OCI-LY1 (cell line): ENCODE data around the gene MYL6.

ENCODE experiments used
- EZH2 ChIP-seq: fragments of 200-600 bp; sonication (generic), shearing (Covaris generic); IDR thresholded peaks from 2 replicates; pipeline ENCODE4 v1.8.0; 2017; ENCODE audit warnings: borderline replicate concordance, mixed run types, mild to moderate bottlenecking, antibody characterized with exemption, low read length, moderate library complexity, mixed read lengths
- TF ChIP-seq, protein P1 (sequence below): fragments of 200-600 bp; sonication (generic), shearing (Covaris generic); IDR thresholded peaks from 2 replicates; pipeline ENCODE4 v1.5.1; 2017; ENCODE audit warnings: mild to moderate bottlenecking, antibody characterized with exemption, low read length, moderate library complexity, mixed read lengths

DNA sequence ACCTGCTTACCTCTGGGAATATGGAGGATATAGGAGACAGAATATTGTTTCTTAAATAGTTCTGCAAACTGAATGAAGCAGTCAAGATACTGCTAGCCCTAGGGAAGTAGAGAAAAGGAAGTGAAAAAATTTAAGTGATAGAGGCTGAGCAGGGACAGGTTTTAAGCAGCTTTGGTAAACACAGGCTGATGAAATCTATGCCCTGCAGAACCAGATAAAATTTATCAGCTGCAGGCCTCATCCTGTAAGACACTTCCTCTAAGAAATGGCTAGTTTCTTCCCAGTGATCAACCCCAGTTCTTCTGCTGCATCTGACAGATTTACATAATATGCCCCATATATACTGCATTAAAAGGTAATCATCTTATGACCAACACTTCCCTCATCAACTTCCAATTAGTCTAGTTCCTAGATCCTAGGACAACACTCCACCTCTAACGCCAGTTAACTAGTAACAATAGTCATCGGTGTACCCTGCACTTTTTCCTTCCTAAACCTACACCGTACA is 31.4 kb upstream of the MYL6 start:
- TF ChIP-seq, protein P1, sequence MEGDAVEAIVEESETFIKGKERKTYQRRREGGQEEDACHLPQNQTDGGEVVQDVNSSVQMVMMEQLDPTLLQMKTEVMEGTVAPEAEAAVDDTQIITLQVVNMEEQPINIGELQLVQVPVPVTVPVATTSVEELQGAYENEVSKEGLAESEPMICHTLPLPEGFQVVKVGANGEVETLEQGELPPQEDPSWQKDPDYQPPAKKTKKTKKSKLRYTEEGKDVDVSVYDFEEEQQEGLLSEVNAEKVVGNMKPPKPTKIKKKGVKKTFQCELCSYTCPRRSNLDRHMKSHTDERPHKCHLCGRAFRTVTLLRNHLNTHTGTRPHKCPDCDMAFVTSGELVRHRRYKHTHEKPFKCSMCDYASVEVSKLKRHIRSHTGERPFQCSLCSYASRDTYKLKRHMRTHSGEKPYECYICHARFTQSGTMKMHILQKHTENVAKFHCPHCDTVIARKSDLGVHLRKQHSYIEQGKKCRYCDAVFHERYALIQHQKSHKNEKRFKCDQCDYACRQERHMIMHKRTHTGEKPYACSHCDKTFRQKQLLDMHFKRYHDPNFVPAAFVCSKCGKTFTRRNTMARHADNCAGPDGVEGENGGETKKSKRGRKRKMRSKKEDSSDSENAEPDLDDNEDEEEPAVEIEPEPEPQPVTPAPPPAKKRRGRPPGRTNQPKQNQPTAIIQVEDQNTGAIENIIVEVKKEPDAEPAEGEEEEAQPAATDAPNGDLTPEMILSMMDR, result no peak
- no peak for TF ChIP-seq EZH2
